H1 (cell line): Measurements from ENCODE around the gene YAP1.

Experiments used
- EZH2 ChIP-seq: fragments of 200-600 bp; sonication (generic); IDR thresholded peaks from 2 replicates; pipeline ENCODE4 v1.7.1; 2012; ENCODE audit warnings: low read depth, mild to moderate bottlenecking, moderate library complexity, low read length, inconsistent platforms; ENCODE audit not compliant: severe bottlenecking
- POLR2A ChIP-seq, 2 experiments: IDR thresholded peaks; 1 replicate in 1 of 2; 2 replicates in 1 of 2; pipeline ENCODE4 v1.6.1; 2011; ENCODE audit warnings: low read depth in 2 of 2, low read length in 2 of 2, mild to moderate bottlenecking in 2 of 2; ENCODE audit errors: control extremely low read depth in 1 of 2
- POLR2AphosphoS5 ChIP-seq: IDR thresholded peaks from 2 replicates; pipeline ENCODE4 v1.6.1; 2011; ENCODE audit warnings: low read depth, low read length
- SP1 ChIP-seq: IDR thresholded peaks from 2 replicates; pipeline ENCODE4 v1.6.1; 2011; ENCODE audit warnings: low read depth, low read length
- TBP ChIP-seq: IDR thresholded peaks from 2 replicates; pipeline ENCODE4 v1.6.1; 2011; ENCODE audit warnings: low read depth, low read length, improper control_type of control experiment
- TF ChIP-seq, protein P1 (sequence below), 3 experiments: IDR thresholded peaks; 1 replicate in 2 of 3; 2 replicates in 1 of 3; pipeline versions ENCODE4 v1.5.1 to v1.6.1; 2011; ENCODE audit warnings: low read length in 3 of 3, mild to moderate bottlenecking in 3 of 3, inconsistent platforms in 2 of 3, low read depth in 1 of 3, moderate library complexity in 1 of 3; ENCODE audit not compliant: insufficient read depth in 1 of 3; ENCODE audit errors: control extremely low read depth in 1 of 3
- TF ChIP-seq, protein P2 (sequence below): IDR thresholded peaks from 2 replicates; pipeline ENCODE4 v1.6.1; 2012; ENCODE audit warnings: low read length, inconsistent platforms

DNA sequence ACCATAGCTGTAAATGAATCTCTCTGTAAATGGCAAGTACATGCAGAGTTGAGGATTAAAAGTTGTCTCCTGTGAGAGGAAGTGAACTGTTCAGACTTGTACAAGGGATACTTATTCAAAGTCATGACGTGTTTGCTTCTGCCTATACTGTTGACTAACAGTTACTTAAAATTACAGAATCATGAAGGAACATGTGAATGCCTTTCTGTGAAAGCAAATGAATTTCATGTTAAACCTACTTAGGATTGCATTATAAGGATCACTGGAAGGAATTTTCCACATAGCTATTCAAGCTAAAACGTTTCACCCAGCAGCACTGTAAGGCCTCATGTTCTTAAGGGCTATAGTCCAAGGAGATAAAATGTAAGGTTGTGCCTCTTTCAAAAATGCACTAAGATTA, 113.6 kb downstream of the YAP1 start:
- no peak for TF ChIP-seq TBP
- TF ChIP-seq POLR2AphosphoS5: no peak
- no peak for TF ChIP-seq POLR2A (IDR thresholded peaks at IDR 0.05; ENCODE audit: control extremely low read depth in 1 of 2, low read depth in 2 of 2, low read length in 2 of 2)
- no peak for TF ChIP-seq SP1
- TF ChIP-seq, protein P1, sequence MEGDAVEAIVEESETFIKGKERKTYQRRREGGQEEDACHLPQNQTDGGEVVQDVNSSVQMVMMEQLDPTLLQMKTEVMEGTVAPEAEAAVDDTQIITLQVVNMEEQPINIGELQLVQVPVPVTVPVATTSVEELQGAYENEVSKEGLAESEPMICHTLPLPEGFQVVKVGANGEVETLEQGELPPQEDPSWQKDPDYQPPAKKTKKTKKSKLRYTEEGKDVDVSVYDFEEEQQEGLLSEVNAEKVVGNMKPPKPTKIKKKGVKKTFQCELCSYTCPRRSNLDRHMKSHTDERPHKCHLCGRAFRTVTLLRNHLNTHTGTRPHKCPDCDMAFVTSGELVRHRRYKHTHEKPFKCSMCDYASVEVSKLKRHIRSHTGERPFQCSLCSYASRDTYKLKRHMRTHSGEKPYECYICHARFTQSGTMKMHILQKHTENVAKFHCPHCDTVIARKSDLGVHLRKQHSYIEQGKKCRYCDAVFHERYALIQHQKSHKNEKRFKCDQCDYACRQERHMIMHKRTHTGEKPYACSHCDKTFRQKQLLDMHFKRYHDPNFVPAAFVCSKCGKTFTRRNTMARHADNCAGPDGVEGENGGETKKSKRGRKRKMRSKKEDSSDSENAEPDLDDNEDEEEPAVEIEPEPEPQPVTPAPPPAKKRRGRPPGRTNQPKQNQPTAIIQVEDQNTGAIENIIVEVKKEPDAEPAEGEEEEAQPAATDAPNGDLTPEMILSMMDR (IDR thresholded peaks at IDR 0.05; ENCODE audit: control extremely low read depth in 1 of 3, insufficient read depth in 1 of 3, low read depth in 1 of 3, low read length in 3 of 3): no peak
- TF ChIP-seq EZH2: no peak
- TF ChIP-seq, protein P2, sequence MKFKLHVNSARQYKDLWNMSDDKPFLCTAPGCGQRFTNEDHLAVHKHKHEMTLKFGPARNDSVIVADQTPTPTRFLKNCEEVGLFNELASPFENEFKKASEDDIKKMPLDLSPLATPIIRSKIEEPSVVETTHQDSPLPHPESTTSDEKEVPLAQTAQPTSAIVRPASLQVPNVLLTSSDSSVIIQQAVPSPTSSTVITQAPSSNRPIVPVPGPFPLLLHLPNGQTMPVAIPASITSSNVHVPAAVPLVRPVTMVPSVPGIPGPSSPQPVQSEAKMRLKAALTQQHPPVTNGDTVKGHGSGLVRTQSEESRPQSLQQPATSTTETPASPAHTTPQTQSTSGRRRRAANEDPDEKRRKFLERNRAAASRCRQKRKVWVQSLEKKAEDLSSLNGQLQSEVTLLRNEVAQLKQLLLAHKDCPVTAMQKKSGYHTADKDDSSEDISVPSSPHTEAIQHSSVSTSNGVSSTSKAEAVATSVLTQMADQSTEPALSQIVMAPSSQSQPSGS: no peak
